Left lung (tissue), 10 donors: ENCODE data around the gene TBC1D22B. TPM values are rescaled to one million over a fixed set of nuclear protein-coding genes. Genes with fewer than 3 reads are reported as not detected.

ENCODE experiments used
- ATAC-seq: fragments of 200-7000 bp; cut with Tn5 transposase; one replicate; pipeline ENCODE4 v1.9.1; 2020; ENCODE audit warnings: moderate library complexity
- DNase-seq, 4 donors: peaks; one replicate each; pipeline ENCODE4 v3.0.0-alpha.2; 2013 to 2020
- H3K27ac ChIP-seq, 2 donors: fragments of 200-600 bp; sonication (generic) in 1 of 2; one replicate each; pipeline versions ENCODE4 v1.5.0 to v1.8.0; 2020 to 2021
- H3K27me3 ChIP-seq, 2 donors: fragments of 200-600 bp; sonication (generic) in 1 of 2; one replicate each; pipeline versions ENCODE4 v1.5.0 to v1.8.0; 2020 to 2021
- H3K36me3 ChIP-seq, 2 donors: fragments of 200-600 bp; sonication (generic) in 1 of 2; one replicate each; pipeline versions ENCODE4 v1.5.0 to v1.8.0; 2020 to 2021
- H3K4me1 ChIP-seq, 2 donors: fragments of 200-600 bp; one replicate each; pipeline ENCODE4 v1.8.0; 2021
- H3K4me3 ChIP-seq, 2 donors: fragments of 200-600 bp; sonication (generic) in 1 of 2; one replicate each; pipeline versions ENCODE4 v1.5.0 to v1.8.0; 2020 to 2021; ENCODE audit warnings: mild to moderate bottlenecking in 1 of 2
- H3K9me3 ChIP-seq, 2 donors: fragments of 200-600 bp; sonication (generic) in 1 of 2; one replicate each; pipeline versions ENCODE4 v1.5.0 to v1.8.0; 2020 to 2021
- intact Hi-C, 2 donors: fragments of 100-400 bp; cut with DNase I; formaldehyde crosslinking; loops; one replicate each; pipeline versions ENCODE4 v1.11.2 to v1.14.2; 2022
- polyA plus RNA-seq, 6 donors: library from polyadenylated mRNA; unstranded; fragments of 120-200 nt; gene quantifications; one replicate each; pipeline ENCODE4 v1.2.1, GENCODE V29; 2013; ENCODE audit not compliant: insufficient read length in 6 of 6
- total RNA-seq, 2 donors: library from RNA; stranded (reverse); fragmentation: NEBNext Ultra II Directional; extraction: Animal tissue kit (Norgen Biotek cat#: 25700); gene quantifications; one replicate each; pipeline ENCODE4 v1.2.1, GENCODE V29; 2021
- TF ChIP-seq, protein P1 (sequence below), 2 donors: fragments of 200-600 bp; sonication (generic) in 1 of 2; IDR thresholded peaks; one replicate each; pipeline versions ENCODE4 v1.5.0 to v1.8.0; 2021; ENCODE audit warnings: antibody characterized with exemption in 2 of 2
- donor health status: DM: no; HTN: yes; CAD: no.
- donor health status: DM: no; HTN: no; CAD: no.

The TBC1D22B gene
- total and polyA plus RNA-seq, 8 donors: 10.7 to 14.6 (median 12.8) TPM

DNA sequence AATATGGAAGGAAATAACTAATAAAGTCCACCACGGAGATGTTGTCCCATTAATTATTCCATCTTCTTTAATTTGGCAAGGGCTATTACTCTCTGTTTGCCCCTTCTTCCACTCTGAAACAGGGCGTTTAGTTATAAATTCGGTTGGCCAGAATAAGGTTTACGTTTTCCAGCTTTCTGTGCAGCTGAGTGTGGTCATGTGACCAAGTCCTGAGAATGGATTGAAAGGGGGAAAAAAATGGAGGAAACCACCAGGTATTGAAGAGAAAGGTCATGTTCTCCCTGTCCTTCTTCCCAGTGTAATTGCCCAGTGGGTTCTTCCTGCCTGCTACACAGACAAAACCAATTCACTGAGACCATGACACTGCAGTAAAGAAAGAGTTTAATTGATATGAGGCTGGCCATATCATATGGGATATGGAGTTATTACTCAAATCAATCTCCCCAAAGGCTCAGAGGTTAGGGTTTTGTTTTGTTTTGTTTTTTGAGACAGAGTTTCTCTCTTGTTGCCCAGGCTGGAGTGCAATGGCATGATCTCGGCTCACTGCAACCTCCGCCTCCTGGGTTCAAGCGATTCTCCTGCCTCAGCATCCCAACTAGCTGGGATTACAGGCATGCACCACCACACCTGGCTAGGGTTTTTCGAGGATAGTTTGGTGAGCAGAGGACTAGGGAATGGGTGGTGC lies 14.3 kb upstream of the TBC1D22B start:
- DNase-seq (no peak), ATAC-seq (no peak)
- Histone ChIP-seq H3K36me3 (no peaks in the 10 kb centered on the region), H3K4me3 (no peak overlapping the region), H3K4me1 (peaks cover 16 to 52% of the 10 kb centered on the region in 2 donors), H3K27me3 (no peaks in the 10 kb centered on the region), H3K9me3 (no peaks in the 10 kb centered on the region), H3K27ac (peak overlapping the region; percentile 68 to 86)
- TF ChIP-seq, protein P1, sequence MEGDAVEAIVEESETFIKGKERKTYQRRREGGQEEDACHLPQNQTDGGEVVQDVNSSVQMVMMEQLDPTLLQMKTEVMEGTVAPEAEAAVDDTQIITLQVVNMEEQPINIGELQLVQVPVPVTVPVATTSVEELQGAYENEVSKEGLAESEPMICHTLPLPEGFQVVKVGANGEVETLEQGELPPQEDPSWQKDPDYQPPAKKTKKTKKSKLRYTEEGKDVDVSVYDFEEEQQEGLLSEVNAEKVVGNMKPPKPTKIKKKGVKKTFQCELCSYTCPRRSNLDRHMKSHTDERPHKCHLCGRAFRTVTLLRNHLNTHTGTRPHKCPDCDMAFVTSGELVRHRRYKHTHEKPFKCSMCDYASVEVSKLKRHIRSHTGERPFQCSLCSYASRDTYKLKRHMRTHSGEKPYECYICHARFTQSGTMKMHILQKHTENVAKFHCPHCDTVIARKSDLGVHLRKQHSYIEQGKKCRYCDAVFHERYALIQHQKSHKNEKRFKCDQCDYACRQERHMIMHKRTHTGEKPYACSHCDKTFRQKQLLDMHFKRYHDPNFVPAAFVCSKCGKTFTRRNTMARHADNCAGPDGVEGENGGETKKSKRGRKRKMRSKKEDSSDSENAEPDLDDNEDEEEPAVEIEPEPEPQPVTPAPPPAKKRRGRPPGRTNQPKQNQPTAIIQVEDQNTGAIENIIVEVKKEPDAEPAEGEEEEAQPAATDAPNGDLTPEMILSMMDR (IDR thresholded peaks at IDR 0.05): no peak
- intact Hi-C loops: no loop called here

DNA sequence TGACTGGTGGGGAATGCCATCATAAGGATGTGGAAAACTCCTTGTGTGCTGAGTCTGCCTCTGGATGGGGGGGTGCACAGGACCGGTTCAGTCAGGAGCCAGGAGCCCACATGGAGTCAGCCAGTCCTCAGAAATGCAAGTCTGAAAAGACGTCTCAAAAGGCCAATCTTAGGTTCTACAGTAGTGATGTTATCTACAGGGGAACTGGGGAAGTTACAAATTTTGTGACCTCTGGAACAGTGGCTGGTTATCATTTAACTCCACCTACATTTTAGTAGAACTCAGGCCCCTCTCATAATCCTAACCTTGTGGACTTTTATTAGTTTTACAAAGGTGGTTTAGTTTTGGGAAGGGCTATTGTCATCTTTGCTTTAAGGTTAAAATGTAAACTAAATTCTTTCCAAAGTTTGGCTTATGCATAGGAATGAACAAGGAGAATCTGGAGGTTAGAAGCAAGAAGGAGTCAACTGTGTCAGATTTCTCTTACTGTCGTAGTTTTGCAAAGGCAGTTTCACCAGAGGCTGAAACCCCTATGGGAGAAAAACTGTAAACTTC lies 13.7 kb upstream of the TBC1D22B start:
- DNase-seq (no peak), ATAC-seq (no peak)
- H3K9me3 ChIP-seq: no peaks in the 10 kb centered on the region
- TF ChIP-seq, protein P1 (IDR thresholded peaks at IDR 0.05): no peak
- peak overlapping the region; percentile 46 to 86 for H3K27ac ChIP-seq
- H3K4me3 ChIP-seq: no peak overlapping the region
- intact Hi-C loops: no loop called here
- no peaks in the 10 kb centered on the region for H3K27me3 ChIP-seq
- no peaks in the 10 kb centered on the region for H3K36me3 ChIP-seq
- peaks cover 16 to 52% of the 10 kb centered on the region in 2 donors for H3K4me1 ChIP-seq

DNA sequence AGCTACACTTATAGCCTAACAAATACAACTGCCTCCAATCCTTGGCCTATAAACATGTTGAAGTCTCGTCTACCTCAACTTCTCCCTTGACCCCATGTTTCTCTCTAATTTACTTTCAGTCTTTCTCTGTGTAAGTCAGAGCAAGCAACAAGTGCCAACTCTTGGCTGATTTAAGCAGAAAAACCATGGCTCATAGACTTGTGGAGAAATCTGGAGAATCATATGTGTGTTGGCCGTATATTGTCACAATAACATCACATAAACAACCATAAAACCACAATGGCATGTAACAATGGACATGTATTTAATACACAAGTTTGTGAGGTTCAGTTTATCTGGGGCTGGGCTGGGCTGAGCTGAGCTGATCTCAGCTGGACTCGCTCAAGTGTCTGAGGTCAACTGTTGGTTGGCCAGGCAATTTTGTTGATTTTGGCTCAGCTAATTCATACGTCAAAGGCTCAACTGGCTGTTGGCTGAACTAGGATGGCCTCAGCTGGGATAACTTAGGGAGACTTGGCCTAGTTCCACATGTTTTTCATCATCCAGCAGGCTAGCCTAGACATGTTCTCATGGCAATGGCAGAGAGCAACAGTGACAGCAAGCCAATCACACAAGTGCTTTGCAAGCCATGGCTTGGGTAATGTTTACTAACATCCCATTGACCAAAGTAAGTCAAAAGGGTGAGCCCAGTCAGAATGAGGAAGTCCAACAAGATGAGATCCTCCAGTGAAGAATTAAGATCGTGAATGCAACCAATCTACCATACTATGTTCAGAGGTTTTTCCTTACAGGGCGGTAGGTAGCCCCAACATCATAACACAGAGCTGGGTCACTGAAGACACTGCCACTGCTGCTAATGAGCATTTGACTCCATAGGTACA lies 12.9 kb upstream of the TBC1D22B start:
- Histone ChIP-seq H3K9me3 (no peaks in the 10 kb centered on the region), H3K4me1 (peaks cover 16 to 45% of the 10 kb centered on the region in 2 donors), H3K27ac (peak overlapping the region; percentile 46 to 84), H3K27me3 (no peaks in the 10 kb centered on the region), H3K4me3 (no peak overlapping the region), H3K36me3 (no peaks in the 10 kb centered on the region)
- TF ChIP-seq, protein P1 (IDR thresholded peaks at IDR 0.05): no peak
- intact Hi-C loops: no loop called here
- ATAC-seq (peak; percentile 75), DNase-seq (peak in 3 of 4 donors; percentile 79 to 98 (median 97))

DNA sequence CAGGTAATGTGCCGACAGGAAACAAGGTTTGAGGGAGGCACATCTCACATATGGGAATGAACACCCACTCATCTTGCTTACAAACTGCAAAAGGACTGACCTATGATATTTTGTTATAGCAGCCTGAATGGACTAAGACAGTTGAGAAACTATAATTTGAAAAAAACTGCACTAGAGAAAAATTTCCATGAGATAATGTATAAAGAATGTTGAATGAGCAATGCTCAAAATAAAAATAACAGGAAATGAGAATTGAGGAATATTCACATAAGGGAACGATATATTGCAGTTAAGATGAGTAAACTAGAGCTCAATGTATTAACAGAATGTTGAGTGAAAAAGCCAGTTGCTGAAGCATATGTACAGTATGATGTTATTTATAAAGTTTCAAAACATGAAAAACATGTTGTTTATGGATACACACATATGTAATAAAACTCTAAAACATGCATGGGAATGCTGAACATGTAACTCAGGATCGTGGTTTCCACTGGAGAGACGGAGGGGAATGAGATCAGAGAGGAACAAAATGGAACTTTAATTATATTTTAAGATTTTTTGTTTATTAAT lies 6.3 kb upstream of the TBC1D22B start:
- intact Hi-C loops: no loop called here
- ATAC-seq: no peak
- H3K4me1 ChIP-seq: peaks cover 0 to 5% of the 10 kb centered on the region in 2 donors
- no peak overlapping the region for H3K4me3 ChIP-seq
- H3K36me3 ChIP-seq: no peaks in the 10 kb centered on the region
- DNase-seq: no peak
- TF ChIP-seq, protein P1 (IDR thresholded peaks at IDR 0.05): no peak
- H3K9me3 ChIP-seq: no peaks in the 10 kb centered on the region
- no peak overlapping the region for H3K27ac ChIP-seq
- H3K27me3 ChIP-seq: no peaks in the 10 kb centered on the region
